GM21737 (cell line): ENCODE measurements around the gene ATP1B2.

Experiments
- ATAC-seq: cut with Tn5 transposase; IDR thresholded peaks from one replicate; pipeline ENCODE4 v1.9.1; 2021; ENCODE audit warnings: mild to moderate bottlenecking, moderate library complexity; ENCODE audit not compliant: unreplicated experiment

Gene ATP1B2

GRCh38 chr17:7677388-7678067 is 26.8 kb downstream of the ATP1B2 start:
- ATAC-seq = no peak

- ATAC-seq = no peak
Measured at GRCh38 chr17:7684851-7685532, 34.3 kb downstream of the ATP1B2 start.

GRCh38 chr17:7685533-7686221 is 35.0 kb downstream of the ATP1B2 start:
- peak; percentile 40 for ATAC-seq

GRCh38 chr17:7686222-7687071 is 35.7 kb downstream of the ATP1B2 start:
- ATAC-seq = peak; percentile 42

GRCh38 chr17:7687072-7687907 is 36.6 kb downstream of the ATP1B2 start, which contains the start of gene TP53:
Gene TP53 (minus strand): TSS chr17:7687490. CDS start chr17:7676594, 10,896 bp downstream.
- peak; percentile 32 for ATAC-seq

GRCh38 chr17:7687908-7688807 is 37.4 kb downstream of the ATP1B2 start, which contains the start of gene WRAP53:
Gene WRAP53 (plus strand): TSS chr17:7688477. CDS start chr17:7688649, 172 bp downstream.
- ATAC-seq = peak; percentile 69

GRCh38 chr17:7688808-7689316 is 38.1 kb downstream of the ATP1B2 start:
- no peak for ATAC-seq

- ATAC-seq = no peak
Measured at GRCh38 chr17:7695586-7695985, 44.9 kb downstream of the ATP1B2 start.

- ATAC-seq = no peak
Measured at GRCh38 chr17:7697828-7698588, 47.3 kb downstream of the ATP1B2 start.

- ATAC-seq = no peak
Measured at GRCh38 chr17:7700510-7700909, 49.8 kb downstream of the ATP1B2 start.

GRCh38 chr17:7701681-7702080 is 51.0 kb downstream of the ATP1B2 start:
- ATAC-seq = no peak

- no peak for ATAC-seq
Measured at GRCh38 chr17:7702776-7703175, 52.0 kb downstream of the ATP1B2 start.

GRCh38 chr17:7703584-7704479 is 53.1 kb downstream of the ATP1B2 start:
- no peak for ATAC-seq

- no peak for ATAC-seq
Measured at GRCh38 chr17:7704601-7705268, 54.0 kb downstream of the ATP1B2 start, which contains the start of gene EFNB3. Gene EFNB3 (plus strand): TSS chr17:7705202. CDS start chr17:7705599, 397 bp downstream.

GRCh38 chr17:7705269-7706255 is 54.8 kb downstream of the ATP1B2 start:
- ATAC-seq = no peak
